ENCODE measurements around the gene MCIDAS. TPM values are rescaled to one million over a fixed set of nuclear protein-coding genes. Genes with fewer than 3 reads are reported as not detected.

Gene MCIDAS
- total and polyA plus RNA-seq, 2 of the 4 experiments (the other 2 are of a cell fraction): not detected

GRCh38 chr5:55227664-55228430 lies 732 bp upstream of the MCIDAS start:
- Histone ChIP-seq H4K91ac (ENCODE audit: insufficient read depth, low read depth, low read length) (no peak overlapping the region), H3K27ac (ENCODE audit: insufficient read depth, low read length) (no peak overlapping the region), H3K4ac (ENCODE audit: low read depth, low read length) (no peak overlapping the region), H3K79me1 (ENCODE audit: low read depth in 1 of 2, low read length in 2 of 2) (no peaks in the 10 kb centered on the region), H4K8ac (ENCODE audit: low read depth in 2 of 2, low read length in 2 of 2) (no peak overlapping the region), H4K5ac (ENCODE audit: low read depth, low read length) (no peak overlapping the region), H2AFZ (replicated peaks; ENCODE audit: low read length, poor library complexity) (peak overlapping the region; percentile 77), H3K18ac (ENCODE audit: low read depth, low read length) (no peak overlapping the region), H3K56ac (ENCODE audit: extremely low read depth, insufficient read depth, low read length) (no peak overlapping the region), H3K4me1 (ENCODE audit: control insufficient read depth, insufficient read depth, low read length) (peaks cover 6% of the 10 kb centered on the region; the same call in 1 of the 2 replicates), H2BK120ac (ENCODE audit: low read depth, low read length) (no peak overlapping the region), H3K36me3 (ENCODE audit: control insufficient read depth, insufficient read depth, low read length) (no peaks in the 10 kb centered on the region), H3K9me1 (ENCODE audit: insufficient read depth, low read length) (no peaks in the 10 kb centered on the region), H3K14ac (replicated peaks; ENCODE audit: low read depth, low read length) (no peak overlapping the region), H2BK5ac (ENCODE audit: low read depth, low read length, poor library complexity, severe bottlenecking) (no peak overlapping the region), H4K20me1 (ENCODE audit: insufficient read depth, low read length) (peaks cover 30% of the 10 kb centered on the region; the same call in 1 of the 2 replicates), H3K9me3 (ENCODE audit: control insufficient read depth, insufficient read depth, low read length) (peaks cover 6% of the 10 kb centered on the region), H2AK5ac (ENCODE audit: low read depth, low read length) (no peak overlapping the region), H3K4me2 (ENCODE audit: low read depth, low read length) (peak overlapping the region; percentile 84), H2BK20ac (ENCODE audit: low read depth, low read length) (no peak overlapping the region), H3K23ac (ENCODE audit: low read depth, low read length) (peak overlapping the region; percentile 42), H2BK15ac (ENCODE audit: low read depth, low read length) (no peak overlapping the region), H3K9ac (ENCODE audit: low read depth, low read length) (no peak overlapping the region), H3K4me3 (ENCODE audit: insufficient read depth, low read depth, low read length) (peak overlapping the region; percentile 38), H3K27me3 (ENCODE audit: control insufficient read depth, insufficient read depth, low read length) (peaks cover 97% of the 10 kb centered on the region), H2AK9ac (replicated peaks; ENCODE audit: low read depth, low read length, poor library complexity) (no peak overlapping the region)
- DNase-seq (no peak), ATAC-seq (ENCODE audit: low read depth) (no peak; the same call in 1 of the 2 replicates)
- no TSS peak for BruUV-seq (replicated peaks)
- WGBS, 2 experiments (ENCODE audit: extremely low coverage in 2 of 2, insufficient read length in 1 of 2): 3% methylated on average over 12 of the region's 30 CpGs; no CpG with 5 or more reads in 1 of the 2 experiments
- in situ Hi-C loops (cut with MboI; ENCODE audit: low sequenced_read_pairs): no loop called here
- CTCF ChIA-PET: interaction anchor here (0.9 kb wide), 1 partner anchor 9 kb away, joined by 3 read pairs; no protein-coding TSS in a partner anchor
- POLR2A ChIA-PET (ENCODE audit: unreplicated experiment): no interaction called here
- intact Hi-C loops (cut with micrococcal nuclease): no loop called here
- dilution Hi-C loops (cut with HindIII; ENCODE audit: low sequenced_read_pairs, unreplicated experiment): no loop called here
- TF ChIP-seq CTCF (conservative IDR thresholded peaks at IDR 0.05; ENCODE audit: low read depth, low read length): no peak
- TF ChIP-seq CEBPB (IDR thresholded peaks at IDR 0.05; ENCODE audit: low read depth, low read length): no peak
- no peak for TF ChIP-seq MAZ (IDR thresholded peaks at IDR 0.05; ENCODE audit: borderline replicate concordance, low read depth, low read length)
- TF ChIP-seq RAD21 (IDR thresholded peaks at IDR 0.05; ENCODE audit: low read length): no peak
- TF ChIP-seq RFX5 (IDR thresholded peaks at IDR 0.05; ENCODE audit: low read depth, low read length): no peak
- TF ChIP-seq MAFK (IDR thresholded peaks at IDR 0.05; ENCODE audit: low read depth, low read length): no peak
- TF ChIP-seq BHLHE40 (IDR thresholded peaks at IDR 0.05; ENCODE audit: low read depth, low read length): no peak
- TF ChIP-seq POLR2A (IDR thresholded peaks at IDR 0.05; ENCODE audit: low read depth, low read length): no peak
- TF ChIP-seq FOS (IDR thresholded peaks at IDR 0.05; ENCODE audit: low read depth, low read length): no peak
- TF ChIP-seq NFE2L2 (IDR thresholded peaks at IDR 0.05; ENCODE audit: low read depth, low read length): no peak
- TF ChIP-seq CHD1 (IDR thresholded peaks at IDR 0.05; ENCODE audit: low read depth, low read length): no peak
- no peak for TF ChIP-seq USF2 (IDR thresholded peaks at IDR 0.05; ENCODE audit: low read depth, low read length)
- TF ChIP-seq ELK1 (IDR thresholded peaks at IDR 0.05; ENCODE audit: borderline replicate concordance, low read depth, low read length): no peak
- TF ChIP-seq MXI1 (IDR thresholded peaks at IDR 0.05; ENCODE audit: borderline replicate concordance, low read depth, low read length): no peak
- TF ChIP-seq RCOR1 (IDR thresholded peaks at IDR 0.05; ENCODE audit: insufficient replicate concordance, low read length): no peak

Measured in IMR-90 (cell line).